HG03280 (cell line): Measurements from ENCODE around the gene ZNF334.

Experiments
- ATAC-seq: cut with Tn5 transposase; IDR thresholded peaks from one replicate; pipeline ENCODE4 v1.9.1; 2021; ENCODE audit warnings: mild to moderate bottlenecking, moderate library complexity; ENCODE audit not compliant: unreplicated experiment

Gene ZNF334

GRCh38 chr20:46512943-46513844 is at the start of gene ZNF334:
TSS of gene ZNF334 (minus strand) at chr20:46513559. CDS start at chr20:46512102, 1,457 bp downstream.
- ATAC-seq: no peak

- ATAC-seq: peak; percentile 70
These were observed 49.2 kb upstream of the ZNF334 start for GRCh38 chr20:46562373-46563169.

DNA sequence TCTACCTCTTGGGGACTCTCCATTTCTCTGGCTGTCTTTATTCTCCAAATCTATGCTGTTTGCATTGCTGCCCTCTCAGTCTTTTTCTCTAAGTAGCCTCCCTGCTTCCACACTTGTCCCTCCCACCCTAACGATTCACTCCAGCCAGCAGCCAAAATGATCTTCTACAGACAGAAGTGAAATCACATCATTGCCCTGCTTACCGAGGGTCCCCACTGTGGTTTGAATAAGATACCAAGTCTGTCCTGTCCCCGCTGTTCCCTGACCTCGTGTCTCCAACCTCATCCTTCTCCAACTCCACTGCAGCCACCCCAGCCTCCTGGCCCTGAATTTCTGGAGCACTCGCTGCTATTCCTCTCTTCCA is 48.6 kb upstream of the ZNF334 start:
- ATAC-seq: peak; percentile 24

DNA sequence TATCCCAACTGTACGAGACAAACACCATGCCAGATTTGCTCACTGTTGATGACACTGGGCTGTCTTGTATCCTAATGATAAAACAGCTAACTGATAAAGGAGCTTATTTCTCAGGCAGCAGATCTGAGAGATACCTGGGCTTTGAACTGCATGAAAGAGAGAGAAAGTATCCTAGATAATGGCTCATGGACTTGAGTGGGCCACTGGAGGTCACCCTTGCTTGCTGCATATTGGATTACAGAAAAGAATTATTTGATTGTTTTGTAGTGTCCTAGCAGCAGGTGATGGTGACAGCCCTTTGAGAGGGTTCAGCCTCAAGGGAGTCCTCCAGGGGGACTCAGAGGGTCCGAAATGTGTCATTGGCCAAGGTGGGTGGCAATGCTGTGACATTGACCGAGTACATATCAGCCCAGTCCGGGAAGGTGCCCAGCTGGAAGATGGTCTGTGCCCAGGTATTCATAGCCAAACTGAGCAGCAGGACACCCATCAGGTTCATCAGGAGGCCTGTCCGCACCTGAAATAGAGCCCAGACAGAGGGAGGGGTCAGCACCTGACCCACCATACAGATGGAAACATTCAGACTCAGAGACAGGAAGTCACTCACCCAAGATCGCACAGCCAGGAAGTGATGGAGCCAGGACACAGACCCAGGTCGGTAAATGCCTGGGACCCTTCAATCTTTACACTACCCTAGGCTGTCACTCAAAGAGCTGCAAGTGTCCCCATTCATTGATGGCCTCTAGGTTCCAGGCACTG is 46.5 kb upstream of the ZNF334 start:
- ATAC-seq: no peak

GRCh38 chr20:46559001-46559400 is 45.6 kb upstream of the ZNF334 start:
- ATAC-seq: no peak

DNA sequence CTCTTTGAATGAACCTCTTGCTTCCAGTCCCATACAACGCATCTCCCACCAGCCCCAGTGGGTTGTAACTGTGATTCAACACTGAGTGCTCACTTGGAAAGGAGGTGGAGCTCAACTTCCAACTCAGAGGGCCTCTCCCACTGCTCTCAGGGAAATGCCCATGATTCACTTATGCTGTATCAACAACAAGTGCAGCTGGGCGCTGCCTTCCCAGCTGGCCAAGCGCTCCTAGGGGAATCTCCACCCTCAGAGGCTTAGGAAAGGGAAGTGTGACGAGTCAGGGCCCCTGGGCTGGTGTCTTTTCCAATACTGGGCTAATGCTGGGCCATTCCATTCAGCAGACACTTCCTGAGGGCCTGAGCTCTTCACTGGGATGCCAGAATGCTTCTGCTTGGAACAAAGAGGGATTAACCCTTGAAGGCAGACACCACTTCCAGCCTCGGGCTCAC is 45.2 kb upstream of the ZNF334 start:
- ATAC-seq: no peak

DNA sequence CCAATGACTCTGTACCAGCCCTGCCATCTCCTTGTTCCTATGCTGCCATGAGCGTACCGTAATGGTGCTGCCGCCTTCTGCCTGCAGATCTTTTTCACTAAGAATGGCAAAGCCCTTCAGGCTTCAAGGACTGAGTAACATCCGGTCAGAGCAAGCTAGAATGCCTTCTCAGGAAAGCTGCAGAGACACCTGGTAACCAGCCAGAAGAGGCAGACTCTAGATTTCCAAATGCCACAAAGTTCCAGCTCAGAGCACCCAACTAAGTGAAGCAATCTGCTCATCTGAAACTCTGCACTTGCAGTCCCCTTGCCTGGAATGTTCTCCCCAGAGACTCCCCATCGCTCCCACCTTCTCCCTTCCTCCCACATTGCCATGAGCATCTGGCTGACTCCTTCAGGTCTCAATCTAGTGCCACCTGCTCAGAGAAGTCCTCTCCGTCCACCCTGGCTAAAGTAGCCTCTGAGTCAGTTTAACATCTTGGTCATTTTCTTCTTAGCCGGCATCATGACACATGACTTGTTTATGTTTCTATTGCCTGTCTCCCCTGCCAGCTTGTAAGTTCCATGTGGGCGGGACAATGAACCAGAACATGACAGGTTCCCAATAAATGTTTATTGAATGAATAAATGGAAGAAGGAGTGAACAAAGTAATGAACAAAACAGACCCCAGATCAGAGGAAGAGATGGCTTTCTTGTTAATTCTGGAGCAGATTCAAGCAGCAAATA is 44.0 kb upstream of the ZNF334 start:
- ATAC-seq: no peak

DNA sequence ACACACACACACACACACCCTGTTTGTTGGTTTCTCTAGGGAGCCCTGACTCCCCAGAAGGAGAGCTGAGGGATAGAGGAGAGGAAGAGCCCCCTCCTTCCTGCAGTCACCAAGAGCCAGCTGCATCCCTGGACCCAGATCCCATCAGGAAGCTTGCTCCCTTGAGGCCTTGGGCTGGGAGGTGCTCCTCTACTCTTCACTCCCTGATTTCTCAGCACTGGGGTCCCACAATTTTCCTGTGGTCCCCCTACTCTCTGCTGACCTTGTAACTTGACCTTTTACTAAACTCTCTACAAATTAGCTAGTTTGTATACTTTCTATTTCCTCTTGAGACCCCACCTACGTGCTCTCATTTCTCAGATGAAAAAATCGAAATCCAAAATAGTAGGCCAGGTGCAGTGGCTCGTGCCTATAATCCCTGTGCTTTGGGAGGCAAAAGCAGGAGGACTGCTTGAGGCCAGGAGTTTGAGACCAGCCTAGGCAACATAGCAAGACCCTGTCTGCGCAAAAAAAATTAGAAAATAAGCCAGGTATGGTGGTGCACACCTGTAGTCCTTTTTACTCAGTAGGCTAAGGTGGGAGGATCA is 42.1 kb upstream of the ZNF334 start:
- ATAC-seq: no peak

GRCh38 chr20:46554828-46555227 is 41.5 kb upstream of the ZNF334 start:
- ATAC-seq: no peak

- ATAC-seq: no peak
These were observed 40.6 kb upstream of the ZNF334 start for GRCh38 chr20:46553926-46554325.

GRCh38 chr20:46552460-46553420 is 39.4 kb upstream of the ZNF334 start:
- ATAC-seq: peak; percentile 65

DNA sequence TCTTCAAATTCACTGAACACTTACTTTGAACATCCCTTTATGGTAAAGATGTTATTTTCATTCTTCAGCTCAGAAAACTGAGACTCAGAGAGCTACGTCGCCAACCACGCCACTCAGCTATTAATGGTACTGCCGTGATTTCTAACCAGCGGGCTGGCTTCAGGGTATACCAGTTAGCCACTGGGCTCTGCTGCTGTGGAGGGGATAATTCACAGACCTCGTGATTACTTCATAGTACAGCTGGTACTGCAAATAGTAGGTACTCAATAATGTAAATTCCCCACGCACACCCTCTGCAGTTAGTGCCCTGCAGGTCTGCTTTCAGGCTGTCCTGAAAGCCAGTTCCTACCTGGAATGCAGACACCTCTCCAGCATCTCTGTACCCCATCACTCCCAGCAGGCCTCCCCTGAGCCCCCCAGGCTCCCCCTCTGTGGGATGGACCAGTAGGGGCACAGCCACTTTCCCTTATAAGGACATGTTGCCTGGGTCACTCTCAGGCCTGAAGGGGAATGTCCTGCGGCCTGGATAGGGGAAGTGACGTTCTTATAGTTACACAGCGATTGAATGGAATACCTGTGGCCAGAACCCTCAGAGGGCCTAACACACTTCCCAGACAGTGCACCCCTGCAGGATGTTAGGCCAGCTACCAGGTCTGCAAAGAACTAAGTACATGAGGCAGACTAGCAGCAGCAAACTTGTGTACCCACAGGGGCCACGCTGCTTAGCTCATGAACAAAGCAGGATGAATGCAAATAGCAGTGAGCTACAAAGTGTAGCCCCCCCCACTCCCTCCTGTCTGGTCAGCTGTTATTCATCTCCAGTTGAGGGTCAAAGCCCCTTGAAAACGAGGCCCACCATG is 38.4 kb upstream of the ZNF334 start:
- ATAC-seq: no peak

DNA sequence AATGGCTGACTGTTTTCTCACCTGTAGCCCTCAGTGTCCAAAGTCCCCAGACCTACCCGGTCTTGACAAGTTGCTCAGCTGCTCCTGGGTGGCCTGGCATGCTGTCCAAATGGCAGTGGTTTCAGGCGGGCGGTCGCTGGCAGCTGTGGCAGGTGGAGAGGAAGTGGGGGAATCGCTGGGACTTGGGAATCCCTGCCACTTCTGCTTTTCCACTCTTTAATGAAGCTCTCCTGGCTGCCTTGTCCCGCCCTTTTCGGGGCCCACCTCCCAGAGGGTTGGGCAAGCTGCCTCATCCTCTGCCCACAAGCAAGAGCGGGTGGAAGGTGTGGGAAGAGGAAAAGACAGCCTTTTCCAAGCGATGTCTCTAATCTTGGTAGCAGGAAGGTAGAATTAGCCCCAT is 37.1 kb upstream of the ZNF334 start, which contains the start of gene OCSTAMP:
OCSTAMP (minus strand) TSS at position 194 of the 400 bp plus-strand sequence; CDS start at position 100, 94 bp downstream.
- no peak for ATAC-seq

DNA sequence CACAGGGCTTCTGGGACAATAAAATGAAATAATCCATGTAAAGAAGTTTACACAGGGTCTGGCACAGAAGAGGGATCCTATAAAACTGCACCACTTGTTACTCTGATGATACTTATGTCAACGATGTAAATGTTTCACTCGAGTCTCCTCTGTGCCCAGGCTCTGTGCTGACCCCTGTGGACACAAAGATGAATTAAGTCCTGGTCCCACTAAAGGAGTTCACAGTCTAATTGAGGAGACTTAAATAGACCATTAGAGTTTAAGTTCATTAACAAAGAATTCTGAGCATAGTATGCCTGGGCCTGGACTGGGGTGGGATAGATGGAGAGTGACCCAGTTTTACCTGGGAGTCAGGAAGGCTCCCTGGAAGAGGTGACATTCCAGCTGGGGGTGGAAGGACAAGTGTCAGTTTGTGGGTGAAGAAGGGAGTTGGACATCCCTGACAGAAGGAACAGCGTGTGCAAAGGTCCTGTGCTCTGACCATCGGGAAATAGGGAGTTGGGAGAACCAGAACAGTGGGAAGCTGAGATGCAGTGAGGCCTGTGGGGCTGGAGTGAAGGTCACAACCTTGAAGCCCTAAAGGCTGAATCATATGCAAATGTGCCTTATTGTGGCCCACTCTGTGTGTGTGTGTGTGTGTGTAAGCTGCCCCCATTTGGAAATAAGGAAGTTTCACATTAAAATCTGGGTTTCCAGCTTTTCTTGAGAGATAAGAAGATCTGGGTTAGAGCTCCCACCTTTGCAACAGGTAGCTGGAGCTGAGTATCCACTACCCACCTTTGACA is 36.0 kb upstream of the ZNF334 start:
- ATAC-seq: no peak

GRCh38 chr20:46548688-46549087 is 35.3 kb upstream of the ZNF334 start:
- no peak for ATAC-seq

DNA sequence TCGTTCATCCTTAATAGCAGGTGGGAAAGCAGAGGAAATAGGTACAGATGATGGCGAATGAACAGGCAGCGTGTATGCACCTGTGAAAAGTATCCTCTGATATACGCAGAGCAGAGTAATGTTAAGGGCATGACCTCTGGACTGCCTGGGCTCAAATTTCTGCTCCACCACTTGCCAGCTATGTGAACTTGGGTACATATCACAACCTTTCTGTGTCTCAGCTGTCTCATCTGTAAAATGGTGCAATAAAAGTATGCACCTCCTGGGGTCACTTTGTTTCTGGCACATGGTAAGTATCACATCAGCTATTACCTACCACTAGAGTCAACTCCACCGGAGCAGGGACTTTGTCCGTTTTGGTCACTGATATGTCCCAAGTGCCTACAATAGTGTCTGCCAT is 34.6 kb upstream of the ZNF334 start:
- no peak for ATAC-seq

DNA sequence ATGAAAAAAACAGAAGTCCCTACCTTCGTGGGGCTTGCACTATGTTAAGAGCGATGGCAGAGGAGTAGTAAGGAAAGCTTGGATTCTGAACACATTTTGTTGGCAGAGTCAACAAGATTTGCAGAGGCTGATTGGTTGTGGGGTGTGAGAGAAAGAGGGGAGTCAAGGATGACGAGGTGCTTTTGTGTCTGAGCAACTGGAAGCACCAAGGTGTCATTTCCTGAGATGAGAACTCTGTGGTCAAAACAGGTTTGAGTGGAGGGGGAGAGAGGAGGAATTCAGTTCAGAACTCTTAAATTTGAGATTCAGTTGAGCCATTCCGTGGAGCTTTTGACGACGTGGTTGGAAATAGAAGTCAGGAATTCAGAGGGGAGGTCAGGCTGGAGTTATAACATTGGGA is 33.6 kb upstream of the ZNF334 start:
- no peak for ATAC-seq
